CD14-positive monocyte (primary cell): ENCODE results near the gene PATJ. TPM values are rescaled to one million over a fixed set of nuclear protein-coding genes. Genes with fewer than 3 reads are reported as not detected.

ENCODE experiments used
- DNase-seq, 3 donors: peaks; one replicate each; pipeline ENCODE4 v3.0.0-alpha.2; 2011 to 2022
- H2AFZ ChIP-seq: 2 replicates; pipeline ENCODE4 v1.6.0; 2012; ENCODE audit warnings: mild to moderate bottlenecking, low read depth, low read length, inconsistent platforms; ENCODE audit not compliant: insufficient read depth, poor library complexity, severe bottlenecking
- H3K27ac ChIP-seq, 2 donors: 1 replicate in 1 of 2; 2 replicates in 1 of 2; pipeline ENCODE4 v1.5.1; 2012 to 2013; ENCODE audit warnings: low read length in 2 of 2, control low read depth in 1 of 2, inconsistent platforms in 1 of 2, low read depth in 1 of 2, mild to moderate bottlenecking in 1 of 2
- H3K27me3 ChIP-seq, 2 donors: one replicate each; pipeline versions ENCODE4 v1.6.0 to v1.6.1; 2011 to 2013; ENCODE audit warnings: low read length in 2 of 2; ENCODE audit not compliant: control insufficient read depth in 2 of 2, insufficient read depth in 2 of 2
- H3K36me3 ChIP-seq, 2 donors: replicated peaks in 1 of 2; 1 replicate in 1 of 2; 2 replicates in 1 of 2; pipeline versions ENCODE4 v1.5.1 to v1.6.1; 2012 to 2013; ENCODE audit warnings: low read length in 2 of 2, control low read depth in 1 of 2, inconsistent platforms in 1 of 2, mild to moderate bottlenecking in 1 of 2; ENCODE audit not compliant: insufficient read depth in 2 of 2, control insufficient read depth in 1 of 2
- H3K4me1 ChIP-seq, 2 donors: 1 replicate in 1 of 2; 2 replicates in 1 of 2; pipeline versions ENCODE4 v1.5.1 to v1.6.1; 2012 to 2013; ENCODE audit warnings: low read length in 2 of 2, control low read depth in 1 of 2, inconsistent platforms in 1 of 2, mild to moderate bottlenecking in 1 of 2, moderate library complexity in 1 of 2; ENCODE audit not compliant: insufficient read depth in 2 of 2, control insufficient read depth in 1 of 2
- H3K4me2 ChIP-seq: replicated peaks from 2 replicates; pipeline ENCODE3; 2012; ENCODE audit warnings: low read length, moderate library complexity, mild to moderate bottlenecking; ENCODE audit not compliant: poor library complexity, severe bottlenecking; ENCODE audit errors: extremely low read depth
- H3K4me3 ChIP-seq, 3 experiments: fragments of 200-600 bp in 1 of 3; sonication (generic) in 1 of 3; replicated peaks in 1 of 3; 1 replicate in 2 of 3; 2 replicates in 1 of 3; pipeline ENCODE4 v1.5.1; 2011 to 2013; ENCODE audit warnings: low read length in 3 of 3, mild to moderate bottlenecking in 3 of 3, control low read depth in 2 of 3, low read depth in 2 of 3, inconsistent platforms in 1 of 3, moderate library complexity in 1 of 3
- H3K79me2 ChIP-seq: 2 replicates; pipeline ENCODE4 v1.6.0; 2012; ENCODE audit warnings: mild to moderate bottlenecking, control low read depth, inconsistent platforms, low read length, moderate library complexity; ENCODE audit not compliant: insufficient read depth
- H3K9ac ChIP-seq: 2 replicates; pipeline ENCODE4 v1.6.0; 2017; ENCODE audit warnings: low read length, mild to moderate bottlenecking; ENCODE audit not compliant: insufficient read depth, poor library complexity, severe bottlenecking
- H3K9me3 ChIP-seq, 2 donors: replicated peaks in 1 of 2; 1 replicate in 1 of 2; 2 replicates in 1 of 2; pipeline versions ENCODE4 v1.5.1 to v1.6.1; 2012 to 2013; ENCODE audit warnings: low read length in 2 of 2, control low read depth in 1 of 2; ENCODE audit not compliant: control insufficient read depth in 1 of 2, insufficient read depth in 1 of 2
- H4K20me1 ChIP-seq: 2 replicates; pipeline ENCODE4 v1.6.0; 2012; ENCODE audit warnings: mild to moderate bottlenecking, low read length, control low read depth, moderate library complexity; ENCODE audit not compliant: insufficient read depth
- H3K27ac Mint-ChIP-seq, 7 donors: one replicate each; pipeline ENCODE4 v1.8.0; 2020; ENCODE audit warnings: mild to moderate bottlenecking in 7 of 7, mixed read lengths in 7 of 7, moderate library complexity in 6 of 7, inconsistent platforms in 2 of 7
- H3K27me3 Mint-ChIP-seq, 3 donors: one replicate each; pipeline ENCODE4 v1.8.0; 2021 to 2022; ENCODE audit warnings: low read depth in 3 of 3, mild to moderate bottlenecking in 3 of 3, mixed read lengths in 3 of 3, moderate library complexity in 3 of 3, inconsistent platforms in 1 of 3
- H3K36me3 Mint-ChIP-seq, 2 donors: one replicate each; pipeline ENCODE4 v1.8.0; 2020; ENCODE audit warnings: mixed read lengths in 2 of 2, inconsistent platforms in 1 of 2, mild to moderate bottlenecking in 1 of 2
- H3K4me1 Mint-ChIP-seq: one replicate; pipeline ENCODE4 v1.8.0; 2020; ENCODE audit warnings: mild to moderate bottlenecking, mixed read lengths
- H3K4me3 Mint-ChIP-seq, 2 donors: one replicate each; pipeline ENCODE4 v1.8.0; 2020; ENCODE audit warnings: mild to moderate bottlenecking in 2 of 2, mixed read lengths in 2 of 2, moderate library complexity in 1 of 2
- H3K9me3 Mint-ChIP-seq, 7 donors: one replicate each; pipeline ENCODE4 v1.8.0; 2020 to 2022; ENCODE audit warnings: mixed read lengths in 7 of 7, mild to moderate bottlenecking in 6 of 7, moderate library complexity in 6 of 7, inconsistent platforms in 2 of 7
- CTCF ChIP-seq: fragments of 200-600 bp; IDR thresholded peaks from one replicate; pipeline ENCODE4 v1.8.0; 2022; ENCODE audit warnings: antibody characterized with exemption, mild to moderate bottlenecking
- WGBS: methylation state at CpG from one replicate; pipeline ENCODE4 v1.1.5; 2013; ENCODE audit warnings: missing lambda C conversion rate; ENCODE audit not compliant: insufficient coverage; 5-methylcytosine and 5-hydroxymethylcytosine counted together
- intact Hi-C, 2 donors: fragments of 100-400 bp; cut with micrococcal nuclease; formaldehyde crosslinking; loops; one replicate each; pipeline versions ENCODE4 v1.15.0 to v1.15.1; 2023
- polyA plus RNA-seq, 3 donors: library from polyadenylated mRNA; depleted of rRNA in 1 of 3; unstranded in 2 of 3; stranded (reverse) in 1 of 3; fragments of 300-500 nt in 2 of 3; fragments of >200 nt in 1 of 3; fragmentation: Illumina TruSeq in 2 of 3; gene quantifications; 1 replicate in 2 of 3; 2 replicates in 1 of 3; pipeline ENCODE4 v1.2.3, GENCODE V29; 2012 to 2021

PATJ gene
- polyA plus RNA-seq, 3 donors = 0.01 to 0.23 TPM; not detected in 1

GRCh38 chr1:61754545-61754944 is 12.3 kb downstream of the PATJ start:
- intact Hi-C loops = no loop called here
- H3K4me1 Mint-ChIP-seq = no peaks in the 10 kb centered on the region
- H3K27me3 ChIP-seq = no peaks in the 10 kb centered on the region
- H3K36me3 Mint-ChIP-seq = no peaks in the 10 kb centered on the region
- no peak overlapping the region for H3K4me3 Mint-ChIP-seq
- H3K79me2 ChIP-seq = no peaks in the 10 kb centered on the region
- peaks cover 0 to 2% (median 0%) of the 10 kb centered on the region in 7 donors for H3K9me3 Mint-ChIP-seq
- no peaks in the 10 kb centered on the region for H3K4me1 ChIP-seq
- H3K9ac ChIP-seq = no peak overlapping the region
- no peak overlapping the region for H2AFZ ChIP-seq
- H3K9me3 ChIP-seq = no peaks in the 10 kb centered on the region
- WGBS = 100% methylated on average over 2 of the region's 4 CpGs
- H4K20me1 ChIP-seq = no peaks in the 10 kb centered on the region
- H3K27ac ChIP-seq = no peak overlapping the region
- no peak for TF ChIP-seq CTCF
- H3K36me3 ChIP-seq = no peaks in the 10 kb centered on the region
- H3K27me3 Mint-ChIP-seq = peaks cover 0 to 2% (median 0%) of the 10 kb centered on the region in 3 donors
- DNase-seq = no peak
- H3K4me2 ChIP-seq = no peak overlapping the region
- no peak overlapping the region for H3K27ac Mint-ChIP-seq
- H3K4me3 ChIP-seq = no peak overlapping the region

- no peak for TF ChIP-seq CTCF
- intact Hi-C loops = no loop called here
- no peaks in the 10 kb centered on the region for H3K4me1 Mint-ChIP-seq
These were observed 14.5 kb downstream of the PATJ start for GRCh38 chr1:61756773-61757172.

More at GRCh38 chr1:61756773-61757172, 14.5 kb downstream of the PATJ start:
- H3K36me3 ChIP-seq = no peaks in the 10 kb centered on the region
- H3K9ac ChIP-seq = no peak overlapping the region
- no peak overlapping the region for H2AFZ ChIP-seq
- no peak overlapping the region for H3K4me2 ChIP-seq
- no peak overlapping the region for H3K4me3 ChIP-seq
- H3K79me2 ChIP-seq = no peaks in the 10 kb centered on the region
- no peaks in the 10 kb centered on the region for H3K27me3 ChIP-seq
- H4K20me1 ChIP-seq = no peaks in the 10 kb centered on the region
- no peaks in the 10 kb centered on the region for H3K4me1 ChIP-seq
- H3K9me3 Mint-ChIP-seq = peaks cover 0 to 2% (median 0%) of the 10 kb centered on the region in 7 donors
- H3K9me3 ChIP-seq = no peaks in the 10 kb centered on the region
- H3K36me3 Mint-ChIP-seq = no peaks in the 10 kb centered on the region
- DNase-seq = no peak
- no peak overlapping the region for H3K27ac ChIP-seq
- peaks cover 0 to 2% (median 0%) of the 10 kb centered on the region in 3 donors for H3K27me3 Mint-ChIP-seq
- no peak overlapping the region for H3K4me3 Mint-ChIP-seq
- WGBS = 90% methylated on average over 3 of the region's 3 CpGs
- H3K27ac Mint-ChIP-seq = no peak overlapping the region
